Posterior vena cava (tissue), 2 donors: ENCODE measurements around the gene MBL2. TPM values are rescaled to one million over a fixed set of nuclear protein-coding genes. Genes with fewer than 3 reads are reported as not detected.

Experiments used
- DNase-seq: peaks from one replicate; pipeline ENCODE4 v3.0.0-alpha.2; 2020; ENCODE audit warnings: low spot score
- intact Hi-C, 2 donors: fragments of 100-400 bp; cut with DNase I; formaldehyde crosslinking; loops; one replicate each; pipeline versions ENCODE4 v1.14.1 to v1.14.2; 2022 to 2023
- total RNA-seq, 2 donors: library from RNA; stranded (reverse); fragmentation: NEBNext Ultra II Directional; extraction: Animal tissue kit (Norgen Biotek cat#: 25700); gene quantifications; one replicate each; pipeline ENCODE4 v1.2.1, GENCODE V29; 2021
- donor health status: DM: yes; HTN: yes; CAD: no.
- donor health status: DM: yes; HTN: yes; CAD: no.

Gene MBL2
- total RNA-seq, 2 donors from 2014 or later, result not detected

DNA sequence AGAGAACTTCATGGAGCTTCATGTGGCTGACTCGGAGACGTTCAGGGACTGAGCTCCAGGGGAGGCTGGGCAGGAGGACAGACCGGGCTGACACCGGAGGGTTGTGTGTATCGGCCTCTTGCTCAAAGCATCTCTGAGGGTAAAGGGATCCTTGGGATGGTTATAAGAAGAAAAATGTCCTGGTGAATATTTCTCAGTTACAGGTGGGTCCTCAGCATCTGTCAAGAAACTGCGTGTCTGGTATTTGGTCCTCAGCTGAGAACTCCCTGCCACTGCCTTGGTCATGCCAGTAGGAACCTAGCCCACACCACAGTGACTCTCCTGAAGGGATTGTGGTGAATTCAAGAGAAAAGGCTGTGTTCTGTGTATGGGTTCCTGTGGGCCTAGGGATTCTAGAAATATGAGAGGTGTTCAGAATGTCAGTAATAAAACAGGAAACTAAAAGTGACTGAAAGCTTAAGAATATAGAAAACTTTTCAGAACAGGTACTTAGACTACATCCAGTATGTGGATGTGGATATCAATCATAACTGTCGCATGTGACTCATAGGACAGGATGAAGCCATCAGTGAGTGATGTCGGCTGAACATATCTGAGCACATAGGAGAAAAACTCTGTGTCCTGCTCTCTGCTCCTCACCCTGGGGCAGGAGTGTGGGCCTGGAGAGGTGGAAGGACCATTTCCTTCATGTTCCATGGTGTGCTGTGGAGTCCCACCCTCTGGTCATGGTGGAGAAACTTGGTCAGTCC, 28.4 kb downstream of the MBL2 start:
- intact Hi-C loops, result no loop called here
- no peak for DNase-seq

DNA sequence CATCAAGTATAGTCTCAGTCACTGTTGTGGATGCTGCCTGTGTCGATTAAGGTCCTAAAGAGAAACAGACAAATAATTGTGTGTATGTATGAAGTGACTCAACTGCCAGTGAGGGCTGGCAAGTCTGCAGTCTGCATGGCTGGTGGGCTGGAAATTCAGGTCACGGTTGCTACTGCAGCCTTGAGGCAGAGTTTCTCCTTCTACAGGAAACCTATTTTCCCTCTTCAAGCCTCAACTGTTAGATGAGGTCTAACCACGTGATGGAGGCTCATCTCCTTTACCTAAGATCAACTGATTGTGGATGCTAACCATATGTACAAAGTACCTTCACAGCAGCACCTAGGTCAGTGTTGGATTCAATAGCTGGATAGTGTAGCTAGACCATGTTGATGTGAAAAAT, 29.9 kb downstream of the MBL2 start:
- DNase-seq, result no peak
- intact Hi-C loops, result no loop called here

DNA sequence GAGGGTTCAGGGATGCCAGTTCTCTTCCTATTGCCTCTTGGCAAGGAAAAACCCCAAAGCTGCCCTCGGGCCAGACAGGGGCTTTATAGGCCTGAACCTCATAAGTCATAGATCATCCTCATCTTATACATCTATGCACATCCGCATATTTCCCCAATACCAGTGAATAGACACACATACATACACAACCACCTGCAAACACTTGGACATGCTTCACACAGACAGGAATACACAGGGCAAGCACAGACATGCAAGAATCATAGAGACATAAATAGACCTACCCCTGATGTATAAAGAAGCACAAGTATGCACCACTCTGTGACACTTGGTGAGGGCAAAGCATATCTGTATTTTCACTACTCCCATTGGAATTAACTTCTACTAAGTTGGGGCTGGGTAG, 30.7 kb downstream of the MBL2 start:
- intact Hi-C loops, result no loop called here
- DNase-seq, result no peak

DNA sequence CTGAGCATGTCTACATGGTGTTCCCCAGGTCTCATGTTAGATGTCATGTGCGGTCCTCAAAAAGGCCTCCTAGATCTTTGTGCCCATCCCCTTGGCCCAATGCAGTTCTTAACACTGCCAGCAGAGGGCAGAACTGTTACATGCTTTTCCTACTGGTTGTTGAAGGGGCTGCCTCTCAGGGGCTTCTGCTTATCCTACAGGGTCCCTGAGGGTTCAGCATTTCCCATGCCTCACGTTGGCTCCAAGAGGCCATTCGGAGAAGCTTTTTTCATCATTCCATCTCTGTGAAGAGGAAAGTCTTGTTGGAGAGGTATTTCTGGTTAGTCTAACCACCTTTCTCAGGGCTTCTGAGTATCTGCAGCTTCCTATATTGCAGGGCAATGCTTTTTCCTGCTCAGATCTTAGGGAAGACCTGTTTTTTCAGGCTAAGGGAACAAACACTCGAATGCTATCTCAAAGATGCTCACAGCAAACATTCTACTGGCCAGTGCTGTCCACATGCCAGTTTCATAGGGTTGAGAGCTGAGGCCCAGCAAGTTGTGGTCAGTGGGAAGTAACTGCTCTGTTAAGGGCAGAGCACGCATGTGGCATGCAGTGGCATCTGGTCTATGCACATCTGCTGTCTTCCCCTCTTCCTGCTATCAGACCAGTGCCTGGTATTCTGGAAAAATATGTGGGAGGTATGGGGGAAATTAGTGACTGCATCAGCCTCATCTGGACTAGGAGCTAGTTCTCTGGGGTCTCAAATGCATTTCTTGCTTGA, 31.5 kb downstream of the MBL2 start:
- DNase-seq, result no peak

DNA sequence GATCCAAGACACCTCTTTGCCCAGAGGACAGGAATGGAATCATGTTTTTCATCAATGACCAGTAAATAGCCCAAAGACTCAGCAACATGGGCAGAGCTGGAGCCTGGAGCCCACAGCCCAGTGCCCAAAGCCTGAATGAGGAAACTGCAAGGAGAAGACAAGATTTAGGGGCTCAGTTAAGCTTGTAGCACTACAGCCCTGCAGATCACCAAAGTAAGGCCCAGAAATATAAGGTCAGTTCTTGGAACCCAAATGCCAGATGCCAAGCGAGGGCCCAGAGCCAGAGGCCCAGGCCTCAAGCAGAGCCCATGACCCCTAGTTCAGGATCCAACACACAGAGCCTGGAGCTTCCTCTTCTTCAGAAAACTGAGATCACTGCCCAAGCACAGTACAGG, 32.4 kb downstream of the MBL2 start:
- intact Hi-C loops, result no loop called here
- DNase-seq, result no peak

More for the DNA sequence above, 31.5 kb downstream of the MBL2 start:
- intact Hi-C loops, result no loop called here

DNA sequence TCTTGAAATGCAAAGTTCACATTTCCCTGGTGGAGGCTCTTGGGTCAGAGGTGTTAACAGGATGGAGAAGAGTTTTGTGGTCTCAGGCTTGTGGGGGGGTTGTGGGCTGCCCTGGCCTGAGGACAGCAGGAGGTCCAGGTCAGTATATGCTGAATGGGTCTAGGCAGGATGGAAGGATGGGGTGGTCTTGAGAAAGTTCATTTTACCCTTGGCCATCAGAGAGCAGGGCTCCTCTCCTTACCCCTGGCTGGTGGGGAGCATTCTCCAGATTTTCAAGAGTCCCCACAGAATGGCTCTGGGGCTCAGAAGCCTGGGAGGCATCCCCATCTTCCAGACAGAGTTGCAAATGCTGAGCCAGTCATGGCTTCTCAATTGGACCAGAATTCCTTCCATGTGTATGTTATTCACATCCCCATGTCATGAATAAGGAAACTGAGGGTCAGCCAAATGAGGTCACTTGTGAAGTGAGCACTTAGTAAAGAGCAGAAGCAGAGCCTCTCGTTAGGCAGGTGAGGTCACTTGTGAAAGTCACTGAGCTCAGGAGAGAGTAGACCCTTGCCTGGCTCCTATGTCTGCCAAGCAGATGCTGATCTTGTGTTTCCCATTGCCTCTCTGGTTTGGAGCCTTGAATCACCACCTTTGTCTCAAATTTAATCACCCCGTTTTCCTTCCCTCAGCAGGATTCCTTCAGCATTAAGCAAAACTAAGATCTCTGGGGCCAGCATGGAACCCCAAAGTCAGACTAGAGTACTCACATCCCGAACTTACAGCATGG, 33.0 kb downstream of the MBL2 start:
- DNase-seq, result no peak
- intact Hi-C loops, result no loop called here

DNA sequence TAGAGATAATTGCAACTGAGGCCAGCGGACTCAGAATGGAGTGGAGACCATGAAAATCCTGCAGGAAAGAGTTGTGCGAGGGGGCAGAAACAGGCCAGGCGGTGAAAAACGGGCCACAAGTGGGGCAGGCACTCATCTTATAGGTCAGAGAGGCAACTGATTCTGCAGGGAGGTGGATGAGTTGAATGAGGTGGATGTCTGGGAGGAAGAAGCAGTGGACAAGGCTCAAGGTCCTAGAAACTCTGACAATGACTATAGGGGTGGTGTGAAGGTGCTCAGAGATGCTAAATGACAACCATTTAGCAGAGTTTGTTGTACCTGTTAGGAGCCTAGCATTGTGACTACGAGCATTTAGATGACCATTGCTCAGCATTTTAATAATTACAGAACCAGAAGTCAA, 33.6 kb downstream of the MBL2 start:
- intact Hi-C loops, result no loop called here
- DNase-seq, result no peak

DNA sequence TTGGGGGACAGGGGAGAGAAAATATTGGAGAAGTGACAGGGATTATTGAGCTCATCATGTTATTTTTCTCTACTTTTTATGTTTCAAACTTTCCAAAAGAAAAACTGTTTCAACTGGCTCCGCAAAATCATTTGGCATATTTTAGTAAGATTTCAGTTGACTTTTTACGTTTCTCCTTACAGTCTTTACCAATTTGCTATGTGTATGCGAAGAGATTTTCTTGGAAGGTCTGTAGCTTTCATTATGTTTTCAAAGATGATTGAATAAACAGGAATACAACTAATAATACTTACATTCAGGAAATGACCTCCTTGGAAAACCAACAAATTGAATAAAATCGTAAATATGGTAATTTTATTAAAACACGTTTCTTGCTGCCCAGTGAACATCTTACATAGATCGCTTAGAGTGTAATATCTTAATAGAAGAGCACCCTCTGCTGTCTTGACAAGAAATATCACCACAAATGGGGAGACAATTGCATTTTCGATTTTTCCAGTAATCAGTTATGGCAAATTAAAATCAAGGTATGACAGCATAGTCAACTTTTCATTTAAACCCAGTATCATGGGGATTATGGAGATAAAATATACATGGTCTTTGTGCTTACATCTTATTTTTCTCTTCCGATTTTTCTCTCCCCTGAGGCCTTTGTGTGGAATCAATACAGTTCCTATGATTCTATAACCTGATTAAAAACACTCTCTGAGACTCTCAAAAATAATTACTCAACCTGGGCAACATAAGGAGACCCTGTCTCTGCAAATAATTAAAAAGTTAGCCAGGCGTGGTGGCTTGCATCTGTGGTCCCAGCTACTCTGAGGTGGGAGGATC, 43.1 kb downstream of the MBL2 start:
- intact Hi-C loops, result loop anchor here in 1 of 2 donors (5.0 kb wide), 1 partner anchor 1937 kb away; no protein-coding TSS in a partner anchor
- DNase-seq, result no peak

DNA sequence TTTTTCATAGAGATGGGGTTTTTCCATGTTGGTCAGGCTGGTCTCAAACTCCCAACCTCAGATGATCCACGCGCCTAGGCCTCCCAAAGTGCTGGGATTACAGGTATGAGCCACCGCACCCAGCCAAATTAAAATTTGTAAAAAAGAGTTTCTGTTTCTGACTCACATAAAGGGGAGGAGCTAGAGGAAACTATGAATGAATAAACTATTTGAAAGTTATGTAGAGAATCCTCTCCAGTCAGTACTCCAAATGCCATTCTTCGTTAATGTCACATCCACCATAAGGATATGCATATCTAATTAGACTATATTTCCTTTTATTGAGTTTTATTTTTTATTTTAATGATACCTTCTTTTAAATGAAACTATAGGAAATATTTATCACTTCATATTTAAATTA, 52.6 kb downstream of the MBL2 start:
- intact Hi-C loops, result no loop called here
- no peak for DNase-seq
